NCI-H187 (cell line): Measurements from ENCODE around the gene GRM7.

Experiments used
- DNase-seq, 2 experiments: peaks; one replicate each; lab custom pipeline; 2025; lab: John Stamatoyannopoulos, UW

GRM7 gene

DNA sequence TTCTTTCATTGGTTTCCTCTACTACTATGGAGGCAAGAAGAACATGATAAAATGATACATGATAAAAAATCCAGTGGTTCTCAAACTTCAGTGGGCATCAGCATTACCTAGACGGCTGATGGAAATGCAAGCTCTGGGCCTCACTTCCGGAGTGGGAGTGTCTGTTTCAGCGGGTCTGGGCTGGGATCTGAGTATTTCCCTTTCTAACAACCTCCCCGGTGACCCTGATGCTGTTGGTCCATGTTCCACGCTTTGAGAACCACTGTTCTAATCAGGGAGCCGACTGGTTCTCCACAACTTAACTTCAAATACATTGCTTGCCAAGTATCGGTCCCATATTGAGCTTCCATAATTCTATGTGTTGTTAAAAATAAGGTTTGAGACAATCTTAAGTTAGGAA is 928.4 kb downstream of the GRM7 start:
- no peak for DNase-seq

DNA sequence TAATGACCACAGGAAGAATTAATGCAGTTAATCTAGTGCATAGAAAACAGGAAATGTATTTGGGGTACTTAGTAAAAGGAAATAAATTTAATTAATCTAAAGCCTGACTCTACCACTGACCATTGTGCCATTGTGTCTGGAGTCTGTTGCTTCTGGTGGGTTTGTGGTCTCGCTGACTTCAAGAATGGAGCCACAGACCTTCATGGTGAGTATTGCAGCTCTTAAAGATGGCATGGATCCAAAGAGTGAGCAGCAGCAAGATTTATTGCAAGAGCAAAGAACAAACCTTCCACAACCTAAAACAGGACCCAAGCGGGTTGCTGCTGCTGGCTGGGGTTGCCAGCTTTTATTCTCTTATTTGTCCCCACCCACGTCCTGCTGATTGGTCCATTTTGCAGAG is 929.2 kb downstream of the GRM7 start:
- DNase-seq: no peak
